Caco-2 (cell line): ENCODE results near the gene HES5. TPM values are rescaled to one million over a fixed set of nuclear protein-coding genes. Genes with fewer than 3 reads are reported as not detected.

ENCODE experiments used
- BruUV-seq: library from RNA; stranded (reverse); fragments of 400-500 nt; replicated peaks from 2 replicates; lab custom pipeline; 2021; lab: Mats Ljungman, UMichigan
- CTCF ChIA-PET: fragments of 300-600 bp; sonication (Branson Sonifier 250); formaldehyde crosslinking; loops from one replicate; lab custom pipeline; 2022; ENCODE audit warnings: antibody characterized with exemption; lab: Charles Lee
- POLR2A ChIA-PET: fragments of 300-600 bp; sonication (Branson Sonifier 250); formaldehyde crosslinking; loops from one replicate; lab custom pipeline; 2022; ENCODE audit warnings: antibody characterized with exemption; lab: Charles Lee
- DNase-seq, 2 experiments: peaks; one replicate each; pipeline versions ENCODE4 v3.0.0 to v3.0.0-alpha.2; 2020 to 2022
- H3K27me3 ChIP-seq: replicated peaks from 2 replicates; pipeline ENCODE4 v1.6.0; 2011; ENCODE audit warnings: low read length; ENCODE audit not compliant: control insufficient read depth, insufficient read depth
- H3K36me3 ChIP-seq: 2 replicates; pipeline ENCODE4 v1.5.1; 2011; ENCODE audit warnings: low read length; ENCODE audit not compliant: control insufficient read depth, insufficient read depth
- H3K4me1 ChIP-seq: fragments of 250-450 bp; sonication (Bioruptor Pico); 2 replicates; pipeline ENCODE4 v1.5.1; 2020; ENCODE audit warnings: mild to moderate bottlenecking
- H3K4me3 ChIP-seq: 2 replicates; pipeline ENCODE4 v1.5.1; 2011; ENCODE audit warnings: low read depth, mild to moderate bottlenecking, control low read depth, low read length
- H3K9me3 ChIP-seq: fragments of 250-450 bp; sonication (Bioruptor Pico); 2 replicates; pipeline ENCODE4 v1.5.1; 2020; ENCODE audit warnings: mild to moderate bottlenecking, moderate library complexity
- H3K27ac Mint-ChIP-seq: one replicate; pipeline ENCODE4 v1.8.0; 2022; ENCODE audit warnings: mixed read lengths; ENCODE audit not compliant: unreplicated experiment
- H3K27me3 Mint-ChIP-seq: one replicate; pipeline ENCODE4 v1.8.0; 2022; ENCODE audit warnings: mixed read lengths; ENCODE audit not compliant: insufficient read depth, unreplicated experiment
- H3K36me3 Mint-ChIP-seq: one replicate; pipeline ENCODE4 v1.8.0; 2022; ENCODE audit warnings: mild to moderate bottlenecking, mixed read lengths; ENCODE audit not compliant: insufficient read depth, unreplicated experiment
- H3K4me1 Mint-ChIP-seq: one replicate; pipeline ENCODE4 v1.8.0; 2022; ENCODE audit warnings: low read depth, mixed read lengths; ENCODE audit not compliant: unreplicated experiment
- H3K4me3 Mint-ChIP-seq: one replicate; pipeline ENCODE4 v1.8.0; 2022; ENCODE audit warnings: mild to moderate bottlenecking, moderate library complexity, mixed read lengths; ENCODE audit not compliant: unreplicated experiment
- H3K9me3 Mint-ChIP-seq: one replicate; pipeline ENCODE4 v1.8.0; 2022; ENCODE audit warnings: mixed read lengths; ENCODE audit not compliant: unreplicated experiment
- CTCF ChIP-seq, 2 experiments: fragments of 200-600 bp in 1 of 2; IDR thresholded peaks; 1 replicate in 1 of 2; 2 replicates in 1 of 2; pipeline versions ENCODE4 v1.5.1 to v1.8.0; 2011 to 2022; ENCODE audit warnings: antibody characterized with exemption in 1 of 2, control low read depth in 1 of 2, inconsistent platforms in 1 of 2, low read depth in 1 of 2, low read length in 1 of 2, mild to moderate bottlenecking in 1 of 2, moderate library complexity in 1 of 2; ENCODE audit not compliant: insufficient read depth in 1 of 2, severe bottlenecking in 1 of 2, unreplicated experiment in 1 of 2
- intact Hi-C: fragments of 100-400 bp; cut with micrococcal nuclease; formaldehyde crosslinking; loops from one replicate; pipeline ENCODE4 v1.10.0; 2022; ENCODE audit not compliant: unreplicated experiment
- total RNA-seq: library from RNA; stranded (reverse); gene quantifications from 2 replicates; pipeline ENCODE4 v1.2.3, GENCODE V29; 2022

Gene HES5
- total RNA-seq, 1 experiment from 2014 or later = not detected

DNA sequence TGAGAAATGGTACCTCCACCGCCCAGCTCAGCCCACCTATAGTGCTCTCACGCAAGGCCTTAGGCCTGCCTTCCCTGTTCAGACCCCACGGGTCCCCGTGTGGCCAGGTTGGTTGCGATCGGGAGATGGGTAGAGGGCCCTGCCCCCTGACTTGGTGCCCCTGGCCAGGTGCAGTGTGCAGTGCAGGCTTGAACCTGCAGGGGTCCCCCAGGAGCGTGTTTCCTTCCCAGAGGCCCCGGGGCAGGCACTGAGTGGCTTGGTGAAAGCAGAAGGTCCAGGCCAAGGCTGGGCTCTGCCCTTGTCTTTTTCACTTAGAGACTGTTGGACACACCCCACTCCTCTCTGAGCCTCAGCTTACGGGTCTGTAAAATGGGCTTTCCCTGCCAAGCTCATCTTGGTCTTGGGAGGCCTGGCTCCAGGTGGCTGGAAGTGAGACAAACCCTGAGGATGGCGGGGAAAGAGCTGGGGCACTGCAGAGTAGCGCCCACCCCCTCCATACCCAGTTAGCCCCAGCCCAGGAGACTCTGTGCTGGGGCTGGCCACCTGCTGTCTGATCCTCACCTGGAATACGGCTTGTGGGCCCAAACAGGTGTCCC, 9.3 kb upstream of the HES5 start:
- BruUV-seq = no TSS peak
- POLR2A ChIA-PET = no interaction called here
- peak in 1 of 2 experiments; percentile 21 for TF ChIP-seq CTCF (IDR thresholded peaks at IDR 0.05; ENCODE audit: insufficient read depth in 1 of 2, low read depth in 1 of 2, low read length in 1 of 2, severe bottlenecking in 1 of 2, unreplicated experiment in 1 of 2)
- CTCF ChIA-PET = no interaction called here
- no peak for DNase-seq
- intact Hi-C loops = no loop called here
- Mint-ChIP-seq H3K36me3 (no peaks in the 10 kb centered on the region), H3K4me1 (no peaks in the 10 kb centered on the region), H3K9me3 (no peaks in the 10 kb centered on the region), H3K4me3 (no peak overlapping the region), H3K27me3 (no peaks in the 10 kb centered on the region), H3K27ac (no peak overlapping the region)
- H3K36me3 ChIP-seq = no peaks in the 10 kb centered on the region
- H3K4me3 ChIP-seq = no peak overlapping the region
- no peaks in the 10 kb centered on the region for H3K27me3 ChIP-seq
- H3K9me3 ChIP-seq = no peaks in the 10 kb centered on the region
- no peaks in the 10 kb centered on the region for H3K4me1 ChIP-seq

GRCh38 chr1:2538872-2539271, 8.8 kb upstream of the HES5 start:
- no peaks in the 10 kb centered on the region for H3K36me3 ChIP-seq
- Mint-ChIP-seq H3K36me3 (no peaks in the 10 kb centered on the region), H3K27ac (no peak overlapping the region), H3K4me1 (no peaks in the 10 kb centered on the region), H3K4me3 (no peak overlapping the region), H3K9me3 (no peaks in the 10 kb centered on the region), H3K27me3 (no peaks in the 10 kb centered on the region)
- no peak for DNase-seq
- no peaks in the 10 kb centered on the region for H3K27me3 ChIP-seq
- no TSS peak for BruUV-seq
- intact Hi-C loops = no loop called here
- CTCF ChIA-PET = no interaction called here
- no peak overlapping the region for H3K4me3 ChIP-seq
- POLR2A ChIA-PET = no interaction called here
- no peaks in the 10 kb centered on the region for H3K9me3 ChIP-seq
- no peak for TF ChIP-seq CTCF (IDR thresholded peaks at IDR 0.05; ENCODE audit: insufficient read depth in 1 of 2, low read depth in 1 of 2, low read length in 1 of 2, severe bottlenecking in 1 of 2, unreplicated experiment in 1 of 2)
- H3K4me1 ChIP-seq = no peaks in the 10 kb centered on the region

DNA sequence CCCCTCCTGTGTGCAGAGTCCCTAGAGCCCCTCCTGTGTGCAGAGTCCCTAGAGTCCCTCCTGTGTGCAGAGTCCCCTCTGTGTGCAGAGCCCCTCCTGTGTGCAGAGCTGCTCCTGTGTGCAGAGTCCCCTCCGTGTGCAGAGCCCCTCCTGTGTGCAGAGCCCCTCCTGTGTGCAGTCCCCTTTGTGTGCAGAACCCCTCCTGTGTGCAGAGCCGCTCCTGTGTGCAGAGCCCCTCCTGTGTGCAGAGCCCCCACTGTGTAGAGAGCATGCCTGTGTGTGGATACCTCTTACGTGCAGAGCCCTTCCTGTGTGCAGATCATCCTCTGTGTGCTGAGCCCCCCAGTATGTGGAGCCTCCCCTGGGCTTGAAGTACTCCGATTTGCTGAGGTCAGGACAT, 8.3 kb upstream of the HES5 start:
- POLR2A ChIA-PET = no interaction called here
- intact Hi-C loops = no loop called here
- no peaks in the 10 kb centered on the region for H3K9me3 ChIP-seq
- no peaks in the 10 kb centered on the region for H3K36me3 Mint-ChIP-seq
- no peak overlapping the region for H3K4me3 Mint-ChIP-seq
- H3K27me3 ChIP-seq = no peaks in the 10 kb centered on the region
- H3K9me3 Mint-ChIP-seq = no peaks in the 10 kb centered on the region
- no peak for DNase-seq
- BruUV-seq = no TSS peak
- no peaks in the 10 kb centered on the region for H3K36me3 ChIP-seq
- no peaks in the 10 kb centered on the region for H3K4me1 ChIP-seq
- no peak for TF ChIP-seq CTCF (IDR thresholded peaks at IDR 0.05; ENCODE audit: insufficient read depth in 1 of 2, low read depth in 1 of 2, low read length in 1 of 2, severe bottlenecking in 1 of 2, unreplicated experiment in 1 of 2)
- no peaks in the 10 kb centered on the region for H3K4me1 Mint-ChIP-seq
- no peaks in the 10 kb centered on the region for H3K27me3 Mint-ChIP-seq
- no peak overlapping the region for H3K4me3 ChIP-seq
- CTCF ChIA-PET = interaction anchor here (0.6 kb wide), 1 partner anchor 126 kb away, joined by 3 read pairs; no protein-coding TSS in a partner anchor
- no peak overlapping the region for H3K27ac Mint-ChIP-seq
